Measurements from ENCODE around the gene HCFC1R1. TPM values are rescaled to one million over a fixed set of nuclear protein-coding genes. Genes with fewer than 3 reads are reported as not detected.

Gene HCFC1R1
- total RNA-seq, 1 donor from 2014 or later = 17.7 TPM

DNA sequence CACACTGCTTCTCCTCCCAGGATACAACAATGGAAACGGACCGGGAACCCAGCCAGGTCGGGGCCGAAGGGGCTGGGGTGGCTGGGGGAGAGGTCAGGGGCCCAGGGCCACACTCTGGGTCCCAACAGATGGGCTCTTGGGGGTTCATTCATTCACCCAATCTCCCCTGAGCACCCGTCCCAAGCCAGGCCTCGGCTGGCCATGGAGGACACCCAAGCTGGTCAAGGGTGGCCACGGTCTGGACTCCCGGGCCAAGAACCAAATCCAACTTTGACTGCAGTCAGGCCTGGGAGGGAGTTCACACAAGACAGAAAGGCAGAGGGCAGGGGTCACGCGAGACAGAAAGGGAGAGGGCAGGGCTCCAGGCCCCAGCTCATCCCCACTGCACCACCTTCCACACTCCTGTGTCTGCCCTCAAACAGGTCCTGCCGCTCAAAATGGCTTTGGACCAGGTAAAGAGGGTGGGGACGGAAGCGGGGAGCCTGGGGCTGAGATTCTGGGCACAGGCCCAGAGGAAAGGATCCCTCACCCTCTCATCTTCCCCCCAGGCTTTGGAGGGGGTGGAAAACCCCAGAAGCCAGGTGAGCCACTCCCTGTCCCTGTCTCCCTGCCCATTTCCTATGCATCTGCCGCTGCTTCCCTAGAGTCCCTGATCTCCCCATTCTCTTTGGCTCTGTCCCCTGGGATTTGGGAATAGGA lies 31.2 kb downstream of the HCFC1R1 start:
- ChIA-PET CTCF (no interaction called here), POLR2A (no interaction called here)
- TF ChIP-seq CTCF (IDR thresholded peaks at IDR 0.05) = no peak
- Mint-ChIP-seq H3K4me3 (no peak overlapping the region), H3K27ac (no peak overlapping the region), H3K36me3 (ENCODE audit: low read depth) (no peaks in the 10 kb centered on the region), H3K9me3 (no peaks in the 10 kb centered on the region), H3K4me1 (no peaks in the 10 kb centered on the region), H3K27me3 (peaks cover 3% of the 10 kb centered on the region)
- ATAC-seq (ENCODE audit: low read depth) (no peak), DNase-seq (no peak)
- intact Hi-C loops (cut with micrococcal nuclease) = no loop called here

GRCh38 chr16:2991566-2992261 lies 32.0 kb downstream of the HCFC1R1 start:
- H3K36me3 Mint-ChIP-seq (ENCODE audit: low read depth) = no peaks in the 10 kb centered on the region
- no peak overlapping the region for H3K4me3 Mint-ChIP-seq
- ATAC-seq (ENCODE audit: low read depth) (no peak), DNase-seq (no peak)
- H3K4me1 Mint-ChIP-seq = no peaks in the 10 kb centered on the region
- H3K27me3 Mint-ChIP-seq = peaks cover 3% of the 10 kb centered on the region
- intact Hi-C loops (cut with micrococcal nuclease) = no loop called here
- TF ChIP-seq CTCF (IDR thresholded peaks at IDR 0.05) = no peak
- no peak overlapping the region for H3K27ac Mint-ChIP-seq
- POLR2A ChIA-PET = no interaction called here
- no peaks in the 10 kb centered on the region for H3K9me3 Mint-ChIP-seq
- CTCF ChIA-PET = no interaction called here

DNA sequence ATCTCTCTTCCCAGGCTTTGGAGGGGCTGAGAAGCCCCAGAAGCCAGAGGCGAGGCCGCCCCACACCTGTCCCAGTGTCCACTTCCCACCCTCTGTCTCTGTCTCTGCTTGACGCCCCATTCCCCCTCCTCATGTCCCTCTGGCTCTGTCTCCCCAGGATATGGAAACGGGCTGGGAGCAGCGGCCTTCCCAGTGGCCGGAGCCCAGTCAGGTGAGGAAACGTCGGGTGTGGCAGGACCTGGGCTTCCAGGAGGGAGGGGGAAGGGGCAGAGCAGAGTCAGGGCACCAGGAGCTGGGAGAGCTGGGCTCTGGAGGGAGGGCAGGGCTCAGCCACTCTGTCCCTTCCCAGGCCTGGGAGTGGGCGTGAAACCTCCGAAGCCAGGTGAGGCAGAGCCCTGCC lies 32.9 kb downstream of the HCFC1R1 start:
- TF ChIP-seq CTCF (IDR thresholded peaks at IDR 0.05) = no peak
- no peaks in the 10 kb centered on the region for H3K9me3 Mint-ChIP-seq
- no peak for ATAC-seq (ENCODE audit: low read depth)
- H3K4me3 Mint-ChIP-seq = no peak overlapping the region
- H3K27me3 Mint-ChIP-seq = peaks cover 3% of the 10 kb centered on the region
- ChIA-PET POLR2A (no interaction called here), CTCF (no interaction called here)
- no peaks in the 10 kb centered on the region for H3K36me3 Mint-ChIP-seq (ENCODE audit: low read depth)
- no peak overlapping the region for H3K27ac Mint-ChIP-seq
- no peak for DNase-seq
- intact Hi-C loops (cut with micrococcal nuclease) = no loop called here
- H3K4me1 Mint-ChIP-seq = no peaks in the 10 kb centered on the region

GRCh38 chr16:2988590-2989099 lies 35.1 kb downstream of the HCFC1R1 start:
- Mint-ChIP-seq H3K36me3 (ENCODE audit: low read depth) (no peaks in the 10 kb centered on the region), H3K27me3 (peaks cover 3% of the 10 kb centered on the region), H3K27ac (no peak overlapping the region), H3K4me1 (peaks cover 6% of the 10 kb centered on the region), H3K9me3 (no peaks in the 10 kb centered on the region), H3K4me3 (no peak overlapping the region)
- ATAC-seq (ENCODE audit: low read depth) (no peak), DNase-seq (no peak)
- no peak for TF ChIP-seq CTCF (IDR thresholded peaks at IDR 0.05)
- ChIA-PET CTCF (no interaction called here), POLR2A (no interaction called here)
- intact Hi-C loops (cut with micrococcal nuclease) = no loop called here

DNA sequence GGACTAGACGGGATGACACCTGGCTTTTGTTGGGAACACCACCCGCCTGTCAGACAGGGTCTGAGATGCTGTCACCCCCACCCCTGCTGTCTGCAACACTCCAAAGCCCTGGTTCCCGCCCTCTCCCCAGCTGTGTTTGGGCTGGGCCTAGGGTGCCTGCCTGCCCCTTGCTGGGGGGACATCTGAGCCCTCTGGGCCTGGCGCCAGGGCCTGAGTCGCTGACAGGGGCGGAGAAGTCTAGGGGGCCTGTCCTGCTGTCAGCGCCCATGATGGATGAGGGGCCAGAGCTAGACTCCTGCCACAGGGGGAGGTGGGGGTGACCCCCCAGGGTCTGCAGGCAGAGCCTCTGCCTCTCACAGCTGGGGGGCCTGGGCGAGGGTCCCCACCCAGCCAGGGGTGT lies 35.9 kb downstream of the HCFC1R1 start:
- intact Hi-C loops (cut with micrococcal nuclease) = no loop called here
- H3K4me3 Mint-ChIP-seq = no peak overlapping the region

More for the DNA sequence above, 35.9 kb downstream of the HCFC1R1 start:
- H3K36me3 Mint-ChIP-seq (ENCODE audit: low read depth) = no peaks in the 10 kb centered on the region
- ChIA-PET POLR2A (no interaction called here), CTCF (no interaction called here)
- peaks cover 3% of the 10 kb centered on the region for H3K27me3 Mint-ChIP-seq
- ATAC-seq (ENCODE audit: low read depth) = no peak
- H3K4me1 Mint-ChIP-seq = peaks cover 9% of the 10 kb centered on the region
- no peak for TF ChIP-seq CTCF (IDR thresholded peaks at IDR 0.05)
- no peak for DNase-seq
- no peak overlapping the region for H3K27ac Mint-ChIP-seq
- H3K9me3 Mint-ChIP-seq = no peaks in the 10 kb centered on the region

All from activated B cell treated with CpG ODN at 0.5 μM for 24 hours (primary cell).